ENCODE measurements around the gene OSCP1.
A peak's percentile ranks its signal among the peaks of the same experiment; 100 is the strongest.

The OSCP1 gene

DNA sequence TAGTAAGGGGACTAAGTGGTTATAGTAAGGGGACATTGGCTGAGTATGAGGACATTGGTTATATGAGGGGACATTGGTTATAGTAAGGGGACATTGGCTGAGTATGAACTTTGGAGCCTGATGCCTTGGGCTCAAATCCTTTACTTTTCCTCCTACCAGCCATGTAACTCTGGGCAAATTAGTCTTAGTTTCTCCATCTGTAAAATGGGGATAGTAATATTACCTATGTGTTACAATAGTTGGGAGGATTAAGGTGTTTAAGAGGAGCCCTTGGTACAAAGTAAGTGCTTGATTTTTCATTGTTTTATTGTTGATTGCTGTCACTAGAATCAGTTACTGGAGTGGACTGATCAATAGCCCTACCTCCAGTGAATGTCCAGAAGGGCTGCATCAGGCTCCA lies 2.8 kb downstream of the OSCP1 start:
- DNase-seq (ENCODE audit: low spot score), result no peak

GRCh38 chr1:36446746-36447145 lies 3.5 kb downstream of the OSCP1 start:
- no peak for DNase-seq (ENCODE audit: low spot score)

GRCh38 chr1:36446271-36446670 lies 4.0 kb downstream of the OSCP1 start:
- DNase-seq (ENCODE audit: low spot score), result peak; percentile 42

DNA sequence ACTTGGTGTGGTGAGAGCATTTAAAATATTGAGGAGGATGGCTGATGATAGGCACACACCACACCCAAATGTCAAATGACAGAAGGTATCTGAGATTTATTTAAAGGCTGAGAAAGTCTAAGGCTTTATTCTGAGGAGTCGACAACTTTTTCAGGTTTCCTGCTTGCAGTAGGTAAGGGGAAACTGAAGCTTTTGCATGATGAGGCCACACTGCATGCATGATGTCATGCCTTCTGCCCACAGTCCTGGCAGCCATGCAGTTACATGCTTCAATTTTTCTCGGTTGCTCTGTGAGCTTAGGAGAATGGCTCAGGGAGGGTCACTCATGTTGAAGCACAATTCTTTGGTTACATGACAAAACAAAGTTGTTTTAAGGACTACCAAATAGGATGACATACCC lies 7.0 kb downstream of the OSCP1 start:
- no peak for DNase-seq (ENCODE audit: low spot score)

DNA sequence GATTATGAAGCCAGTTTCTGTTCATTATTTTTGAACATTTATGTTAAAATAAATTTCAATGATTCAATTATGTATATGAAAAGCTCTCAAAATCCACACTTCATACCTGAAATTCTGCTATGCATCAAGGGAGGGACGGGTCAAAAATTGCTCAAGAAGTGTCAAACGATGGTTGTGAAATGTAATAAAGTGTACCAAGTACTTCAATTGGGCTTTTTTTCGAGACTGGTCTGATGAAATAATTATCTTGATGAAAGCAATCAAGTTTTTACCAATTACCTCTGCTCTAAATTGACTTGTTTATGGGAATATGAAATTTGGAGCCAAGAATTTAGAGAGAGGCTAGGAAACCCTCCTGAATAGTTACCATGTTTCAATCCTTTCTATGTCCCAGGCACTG lies 7.9 kb downstream of the OSCP1 start:
- DNase-seq (ENCODE audit: low spot score), result no peak

- DNase-seq (ENCODE audit: low spot score), result no peak
Observed at GRCh38 chr1:36440646-36441045, 9.6 kb downstream of the OSCP1 start.

GRCh38 chr1:36440044-36440443 lies 10.2 kb downstream of the OSCP1 start:
- DNase-seq (ENCODE audit: low spot score), result no peak

DNA sequence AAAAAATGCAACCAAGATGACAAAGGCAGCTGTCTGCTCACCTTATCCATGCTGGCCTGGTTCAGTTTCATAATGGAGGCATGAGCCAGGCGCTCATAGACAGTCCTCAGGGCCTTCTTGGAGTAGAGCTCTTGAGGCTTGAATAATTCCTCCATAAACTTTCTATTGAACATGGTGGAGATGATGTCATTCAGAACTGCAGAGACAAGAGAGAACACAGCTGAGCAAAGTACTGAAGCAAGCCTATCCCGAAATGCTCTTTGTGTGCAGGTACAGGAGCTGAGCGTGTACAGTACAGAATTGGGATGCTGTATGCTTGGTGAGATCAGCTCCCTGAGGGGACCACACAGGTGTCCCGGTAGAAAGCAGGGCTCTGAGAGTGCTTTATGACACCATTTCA lies 11.5 kb downstream of the OSCP1 start:
- no peak for DNase-seq (ENCODE audit: low spot score)

DNA sequence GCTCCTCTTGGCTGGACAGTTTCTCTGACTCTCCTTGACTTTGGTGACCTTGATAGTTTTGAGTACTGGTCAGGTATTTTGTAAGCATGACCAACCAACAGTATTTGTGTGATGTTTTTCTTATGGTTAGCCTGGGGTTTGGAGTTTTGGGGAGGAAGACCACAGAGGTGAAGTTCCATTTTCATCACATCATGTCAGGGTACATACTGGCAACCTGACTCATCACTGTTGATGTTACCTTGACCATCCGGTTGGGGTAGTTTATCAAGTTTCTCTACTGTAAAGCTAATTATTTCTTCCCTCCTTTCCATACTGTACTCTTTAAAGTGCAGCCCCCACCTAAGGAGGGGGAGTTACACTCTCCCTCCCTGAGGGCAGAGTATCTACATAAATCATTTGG lies 13.4 kb downstream of the OSCP1 start:
- DNase-seq (ENCODE audit: low spot score), result no peak

- no peak for DNase-seq (ENCODE audit: low spot score)
Observed at GRCh38 chr1:36433102-36433501, 17.1 kb downstream of the OSCP1 start.

DNA sequence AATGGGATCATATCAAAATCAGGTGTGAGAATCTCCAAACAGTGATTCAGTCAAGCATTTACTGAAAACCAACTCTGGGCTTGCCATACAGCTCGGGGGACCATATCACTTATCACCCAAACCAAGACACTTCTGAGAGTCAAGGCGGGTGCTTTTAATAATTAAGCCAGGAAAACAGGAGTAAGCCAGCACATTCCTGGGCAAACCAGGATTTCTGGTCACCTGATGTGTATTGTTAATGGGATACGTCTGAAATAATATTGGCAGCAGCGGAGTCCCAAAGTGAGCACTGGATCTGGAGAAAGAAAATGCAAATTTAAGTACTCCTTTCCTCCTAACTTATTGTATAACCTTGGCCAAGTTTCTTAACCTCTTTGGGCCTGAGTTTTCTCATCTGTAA lies 17.6 kb downstream of the OSCP1 start:
- no peak for DNase-seq (ENCODE audit: low spot score)

GRCh38 chr1:36425791-36426190 lies 24.5 kb downstream of the OSCP1 start:
- DNase-seq (ENCODE audit: low spot score), result no peak

- no peak for DNase-seq (ENCODE audit: low spot score)
Observed at GRCh38 chr1:36421649-36422048, 28.6 kb downstream of the OSCP1 start.

GRCh38 chr1:36420836-36421317 lies 29.4 kb downstream of the OSCP1 start:
- peak; percentile 69 for DNase-seq (ENCODE audit: low spot score)

DNA sequence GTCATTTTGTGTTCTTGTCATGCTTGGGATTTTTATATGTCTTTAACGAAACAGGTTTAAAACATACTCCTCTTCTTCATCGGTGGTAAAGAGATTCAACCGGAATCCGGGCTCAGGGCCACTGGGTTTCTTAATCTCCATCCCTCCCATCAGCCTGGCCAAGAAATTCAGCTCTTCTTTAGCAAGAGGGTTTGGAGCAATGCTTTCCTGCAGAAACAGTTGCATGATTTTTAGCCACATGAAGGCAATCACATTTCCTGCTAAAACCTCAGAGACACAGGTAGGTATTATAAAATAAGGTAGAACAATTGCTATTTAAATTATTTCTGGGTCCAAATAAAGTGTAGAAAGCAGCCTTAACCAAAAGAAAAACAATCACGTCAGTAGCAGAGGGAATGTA lies 29.8 kb downstream of the OSCP1 start:
- DNase-seq (ENCODE audit: low spot score), result no peak

DNA sequence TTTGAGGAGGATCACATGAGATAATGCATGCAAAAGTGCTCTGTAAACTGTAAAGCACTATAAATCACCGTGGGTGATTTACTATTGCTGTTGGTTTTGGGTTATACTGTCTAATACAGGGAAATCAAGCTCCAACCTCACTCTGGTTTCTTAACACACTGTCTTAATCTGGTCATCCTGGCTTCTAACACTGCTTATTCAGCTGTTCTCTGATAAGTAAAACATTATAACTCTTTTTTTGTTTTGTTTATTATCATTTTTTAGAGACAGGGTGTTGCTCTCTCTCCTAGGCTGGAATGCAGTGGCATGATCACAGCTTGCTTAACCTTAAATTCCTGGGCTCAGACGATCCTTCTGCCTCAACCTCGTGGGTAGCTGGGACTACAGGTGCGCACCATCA lies 30.7 kb downstream of the OSCP1 start:
- no peak for DNase-seq (ENCODE audit: low spot score)

DNA sequence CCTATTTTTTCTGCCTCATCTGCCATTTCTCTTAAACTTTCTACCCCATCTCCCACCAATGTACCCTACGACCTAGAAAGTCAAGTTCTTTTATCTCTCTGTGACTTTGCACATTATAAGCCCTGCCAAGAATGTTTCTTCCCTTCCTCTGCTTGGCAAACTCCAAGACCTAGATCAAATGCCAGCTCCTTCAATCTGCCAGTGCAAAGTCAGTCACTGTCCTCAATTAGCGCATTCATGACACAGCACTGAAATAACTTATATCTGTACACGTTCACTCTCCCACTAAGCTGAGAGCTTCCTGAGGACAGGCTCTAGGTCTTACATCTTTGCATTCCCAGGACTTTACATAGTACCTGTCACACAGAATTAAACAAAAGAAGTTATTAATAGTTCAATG lies 31.1 kb downstream of the OSCP1 start:
- DNase-seq (ENCODE audit: low spot score), result no peak

- DNase-seq (ENCODE audit: low spot score), result no peak
Observed at GRCh38 chr1:36417931-36418330, 32.3 kb downstream of the OSCP1 start.

GRCh38 chr1:36415661-36416326 lies 34.5 kb downstream of the OSCP1 start:
- DNase-seq (ENCODE audit: low spot score), result no peak

- DNase-seq (ENCODE audit: low spot score), result no peak
Observed at GRCh38 chr1:36414384-36414783, 35.9 kb downstream of the OSCP1 start.

DNA sequence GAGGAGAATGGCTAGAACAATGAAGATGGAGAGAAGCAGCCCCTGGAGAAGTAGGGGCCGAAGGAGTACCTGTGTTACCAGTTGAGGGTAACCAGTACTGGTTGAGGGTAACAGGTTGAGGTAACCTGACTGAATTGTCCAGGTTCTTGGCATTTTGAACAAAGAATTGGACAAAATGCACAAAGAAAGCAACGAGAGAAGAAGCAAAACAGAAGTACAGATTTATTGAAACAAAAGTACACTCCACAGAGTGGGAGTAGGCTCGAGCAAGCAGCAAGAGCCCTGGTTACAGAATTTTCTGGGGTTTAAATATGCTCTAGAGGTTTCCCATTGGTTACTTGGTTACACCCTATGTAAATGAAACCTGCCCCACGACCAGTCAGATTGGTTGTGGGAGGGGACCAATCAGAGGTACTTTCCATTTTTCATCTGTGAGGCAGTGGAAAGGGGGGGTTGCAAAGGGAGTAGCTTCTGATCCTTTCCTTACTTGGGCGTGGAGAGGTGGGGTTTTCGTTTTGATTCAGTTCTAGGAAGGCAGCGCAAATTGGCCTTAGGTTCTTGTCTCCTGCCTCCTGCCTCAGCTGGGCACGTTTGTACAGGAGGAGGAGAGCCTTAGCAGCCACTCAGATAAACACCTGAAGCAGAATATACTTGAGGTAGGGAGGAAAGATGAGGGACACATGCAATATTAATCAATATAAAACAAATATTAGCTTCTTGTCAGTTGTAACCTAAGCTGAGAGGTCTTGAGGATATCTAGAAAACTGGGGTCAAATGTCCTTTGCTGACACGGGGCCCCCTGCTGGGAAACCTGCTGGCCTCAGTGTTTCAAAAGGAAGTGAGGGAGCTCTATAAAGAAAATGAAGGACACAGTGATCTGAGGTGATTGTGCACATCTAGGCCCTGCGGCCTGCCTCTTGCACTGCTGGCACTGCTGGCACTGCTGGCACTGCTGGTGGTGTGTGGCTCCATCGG lies 38.3 kb downstream of the OSCP1 start:
- peak; percentile 40 for DNase-seq (ENCODE audit: low spot score)

DNA sequence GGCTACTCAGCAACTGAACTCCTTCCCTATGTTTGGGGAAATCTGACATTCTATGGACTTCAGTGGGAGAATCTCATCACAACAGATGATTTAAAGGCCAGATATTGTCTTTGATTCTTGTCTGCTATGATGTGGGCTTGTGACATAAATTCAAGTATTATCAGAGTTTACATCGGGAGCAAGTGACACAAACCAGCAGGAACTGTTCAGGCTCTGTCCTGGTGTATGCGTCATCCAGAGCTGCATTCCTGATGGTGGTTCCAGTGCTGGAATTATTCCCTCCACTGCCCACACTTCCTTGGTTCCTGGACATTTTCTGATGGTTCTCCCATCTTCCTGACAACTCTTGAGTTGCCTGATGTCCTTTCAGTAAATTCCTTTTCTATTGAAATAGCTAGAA lies 41.8 kb downstream of the OSCP1 start:
- peak; percentile 53 for DNase-seq (ENCODE audit: low spot score)

GRCh38 chr1:36406440-36406839 lies 43.8 kb downstream of the OSCP1 start:
- no peak for DNase-seq (ENCODE audit: low spot score)

Data from SK-N-DZ (cell line).